ENCODE measurements around the gene MYO15B. TPM values are rescaled to one million over a fixed set of nuclear protein-coding genes. Genes with fewer than 3 reads are reported as not detected.
A peak's percentile ranks its signal among the peaks of the same experiment; 100 is the strongest.

Gene MYO15B
- total RNA-seq, 2 donors from 2014 or later = 210 to 462 TPM

DNA sequence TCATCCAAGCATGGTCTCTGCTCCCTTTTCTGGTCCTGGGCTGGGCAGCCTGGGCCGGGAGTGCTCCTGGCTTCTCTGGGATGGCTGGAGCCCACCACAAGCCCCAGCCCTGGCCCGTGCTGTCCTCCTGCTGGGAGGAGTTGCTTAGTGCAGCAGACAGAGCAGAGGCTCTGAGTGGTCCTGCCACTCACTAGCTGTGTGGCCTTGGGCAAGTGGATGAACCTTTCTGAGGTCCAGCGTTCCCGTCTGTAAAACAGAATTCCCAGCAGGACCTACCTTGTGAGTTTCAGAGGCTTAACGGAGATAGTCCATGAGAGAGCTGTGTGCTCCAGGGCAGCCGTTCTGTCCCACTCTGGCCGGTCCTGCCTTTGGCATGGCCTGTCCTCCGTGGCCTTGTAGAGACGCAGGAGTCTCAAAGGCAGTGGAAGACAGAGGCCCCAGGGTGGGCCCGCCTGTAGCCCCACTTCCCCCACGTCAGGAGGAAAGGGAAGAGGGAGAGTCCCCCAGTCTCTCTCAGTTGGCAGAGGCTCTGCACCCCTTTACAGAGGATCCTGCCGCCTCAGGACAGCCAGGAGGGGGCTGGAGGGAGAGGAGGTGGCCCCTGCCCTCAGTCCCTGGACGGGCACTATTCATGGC, 7.8 kb downstream of the MYO15B start:
- intact Hi-C loops (cut with DNase I) = no loop called here
- Histone ChIP-seq H3K4me3 (no peak overlapping the region), H3K27me3 (no peaks in the 10 kb centered on the region), H3K36me3 (no peaks in the 10 kb centered on the region), H3K9me3 (no peaks in the 10 kb centered on the region), H3K27ac (no peak overlapping the region), H3K9ac (ENCODE audit: low read depth in 2 of 2, low read length in 2 of 2) (no peak overlapping the region), H3K4me1 (no peaks in the 10 kb centered on the region)
- DNase-seq = no peak
- TF ChIP-seq, protein P1, sequence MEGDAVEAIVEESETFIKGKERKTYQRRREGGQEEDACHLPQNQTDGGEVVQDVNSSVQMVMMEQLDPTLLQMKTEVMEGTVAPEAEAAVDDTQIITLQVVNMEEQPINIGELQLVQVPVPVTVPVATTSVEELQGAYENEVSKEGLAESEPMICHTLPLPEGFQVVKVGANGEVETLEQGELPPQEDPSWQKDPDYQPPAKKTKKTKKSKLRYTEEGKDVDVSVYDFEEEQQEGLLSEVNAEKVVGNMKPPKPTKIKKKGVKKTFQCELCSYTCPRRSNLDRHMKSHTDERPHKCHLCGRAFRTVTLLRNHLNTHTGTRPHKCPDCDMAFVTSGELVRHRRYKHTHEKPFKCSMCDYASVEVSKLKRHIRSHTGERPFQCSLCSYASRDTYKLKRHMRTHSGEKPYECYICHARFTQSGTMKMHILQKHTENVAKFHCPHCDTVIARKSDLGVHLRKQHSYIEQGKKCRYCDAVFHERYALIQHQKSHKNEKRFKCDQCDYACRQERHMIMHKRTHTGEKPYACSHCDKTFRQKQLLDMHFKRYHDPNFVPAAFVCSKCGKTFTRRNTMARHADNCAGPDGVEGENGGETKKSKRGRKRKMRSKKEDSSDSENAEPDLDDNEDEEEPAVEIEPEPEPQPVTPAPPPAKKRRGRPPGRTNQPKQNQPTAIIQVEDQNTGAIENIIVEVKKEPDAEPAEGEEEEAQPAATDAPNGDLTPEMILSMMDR (IDR thresholded peaks at IDR 0.05) = no peak

DNA sequence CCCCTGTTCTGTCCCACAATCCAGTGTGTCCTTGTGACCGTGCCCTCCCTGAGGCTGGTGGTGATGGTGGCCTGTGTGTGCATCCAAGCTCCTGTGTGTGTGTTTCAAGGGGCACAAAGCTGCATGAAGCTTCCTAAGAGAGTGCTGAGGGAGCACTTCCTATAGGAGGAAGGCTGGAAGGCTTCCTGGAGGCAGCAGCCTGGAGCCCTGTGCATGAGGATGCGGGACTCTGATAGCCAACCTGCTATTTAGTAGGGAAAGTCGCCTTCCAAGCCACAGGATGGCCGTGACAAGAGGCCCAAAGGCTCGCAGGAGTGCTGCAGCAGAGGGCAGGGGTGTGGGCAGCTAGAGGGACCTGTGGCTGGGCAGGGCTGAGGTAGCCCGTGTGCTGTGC, 8.3 kb downstream of the MYO15B start:
- no peaks in the 10 kb centered on the region for H3K36me3 ChIP-seq
- no peaks in the 10 kb centered on the region for H3K4me1 ChIP-seq
- intact Hi-C loops (cut with DNase I) = no loop called here
- no peak overlapping the region for H3K4me3 ChIP-seq
- DNase-seq = no peak
- no peak overlapping the region for H3K9ac ChIP-seq (ENCODE audit: low read depth in 2 of 2, low read length in 2 of 2)
- H3K27me3 ChIP-seq = no peaks in the 10 kb centered on the region
- no peaks in the 10 kb centered on the region for H3K9me3 ChIP-seq
- H3K27ac ChIP-seq = no peak overlapping the region
- TF ChIP-seq, protein P1 (IDR thresholded peaks at IDR 0.05) = no peak

DNA sequence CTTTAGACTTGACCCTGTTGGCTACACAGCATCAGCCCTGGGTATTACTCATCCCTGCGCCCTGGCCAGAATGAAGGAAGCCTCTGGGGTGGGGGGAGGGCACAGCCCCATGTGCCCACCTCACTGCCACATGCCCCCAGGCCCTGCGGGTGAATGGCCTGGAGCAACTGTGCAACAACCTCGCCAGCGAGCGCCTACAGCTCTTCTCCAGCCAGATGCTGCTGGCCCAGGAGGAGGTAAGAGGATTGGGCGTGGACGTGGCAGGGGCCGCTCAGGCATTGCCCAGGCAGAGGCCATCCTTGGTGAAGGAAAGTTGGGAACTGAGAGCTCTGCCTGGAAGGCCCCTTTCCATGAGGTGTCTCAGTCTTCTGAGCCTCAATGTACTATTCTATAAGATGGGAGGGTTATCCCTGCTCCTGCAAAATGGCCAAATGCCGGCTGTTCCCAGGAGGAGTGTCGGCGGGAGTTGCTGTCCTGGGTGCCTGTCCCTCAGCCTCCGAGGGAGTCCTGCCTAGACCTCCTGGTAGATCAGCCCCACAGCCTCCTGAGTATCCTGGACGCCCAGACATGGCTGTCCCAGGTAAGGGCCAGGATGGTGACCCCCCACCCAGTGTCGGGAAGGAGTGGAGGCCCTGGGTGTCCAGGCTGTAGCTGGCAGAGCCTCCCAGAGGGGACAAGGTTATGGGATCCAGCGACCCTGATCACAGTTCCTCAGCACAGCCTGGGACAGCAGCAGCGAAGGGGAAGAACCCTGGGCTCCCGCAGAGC, 8.9 kb downstream of the MYO15B start:
- intact Hi-C loops (cut with DNase I) = no loop called here
- TF ChIP-seq, protein P1 (IDR thresholded peaks at IDR 0.05) = no peak
- DNase-seq = no peak
- H3K4me1 ChIP-seq = no peaks in the 10 kb centered on the region
- no peak overlapping the region for H3K4me3 ChIP-seq
- H3K27ac ChIP-seq = no peak overlapping the region
- H3K27me3 ChIP-seq = no peaks in the 10 kb centered on the region
- H3K9ac ChIP-seq (ENCODE audit: low read depth in 2 of 2, low read length in 2 of 2) = no peak overlapping the region
- no peaks in the 10 kb centered on the region for H3K9me3 ChIP-seq
- H3K36me3 ChIP-seq = no peaks in the 10 kb centered on the region

DNA sequence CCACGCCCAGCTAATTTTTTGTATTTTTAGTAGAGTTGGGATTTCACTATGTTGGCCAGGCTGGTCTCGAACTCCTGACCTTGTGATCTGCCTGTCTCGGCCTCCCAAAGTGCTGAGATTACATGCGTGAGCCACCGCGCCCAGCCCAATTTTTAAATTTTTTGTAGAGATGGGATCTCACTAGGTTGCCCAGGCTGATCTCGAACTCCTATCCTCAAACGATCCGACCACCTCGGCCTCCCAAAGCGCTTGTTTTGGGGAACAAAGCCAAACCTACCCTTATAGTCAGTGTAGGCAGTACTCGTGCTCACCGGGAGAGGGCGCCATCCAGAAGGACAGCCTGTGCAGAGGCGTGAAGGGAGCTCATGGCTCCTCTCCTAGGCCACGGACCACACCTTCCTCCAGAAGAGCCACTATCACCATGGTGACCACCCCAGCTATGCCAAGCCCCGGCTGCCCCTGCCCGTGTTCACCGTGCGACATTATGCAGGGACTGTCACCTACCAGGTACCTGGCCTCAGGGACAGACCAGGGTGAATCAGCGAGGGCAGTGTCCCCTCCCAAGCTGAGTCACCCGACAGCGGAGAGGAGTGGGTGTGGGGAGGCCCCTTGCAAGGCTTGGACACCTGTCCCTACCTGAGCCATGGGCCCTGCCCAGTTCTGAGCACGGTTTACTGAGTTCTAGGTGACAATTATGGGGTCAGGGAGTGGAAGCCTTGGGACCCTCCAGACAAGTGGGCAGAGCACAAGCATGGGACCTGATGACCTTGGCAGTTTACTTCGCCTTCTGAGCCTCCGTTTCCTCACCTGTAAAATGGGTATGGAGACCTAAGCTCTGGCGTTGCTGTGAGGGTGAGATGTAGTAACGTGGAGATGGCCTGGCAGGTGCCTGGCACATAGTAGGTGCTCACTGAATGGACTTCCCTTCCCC, 13.7 kb downstream of the MYO15B start:
- Histone ChIP-seq H3K4me1 (peaks cover 3% of the 10 kb centered on the region), H3K36me3 (no peaks in the 10 kb centered on the region), H3K27me3 (no peaks in the 10 kb centered on the region), H3K27ac (no peak overlapping the region), H3K9me3 (no peaks in the 10 kb centered on the region), H3K9ac (ENCODE audit: low read depth in 2 of 2, low read length in 2 of 2) (no peak overlapping the region), H3K4me3 (no peak overlapping the region)
- intact Hi-C loops (cut with DNase I) = no loop called here
- peak; percentile 89 for DNase-seq
- TF ChIP-seq, protein P1 (IDR thresholded peaks at IDR 0.05) = peak; percentile 85

DNA sequence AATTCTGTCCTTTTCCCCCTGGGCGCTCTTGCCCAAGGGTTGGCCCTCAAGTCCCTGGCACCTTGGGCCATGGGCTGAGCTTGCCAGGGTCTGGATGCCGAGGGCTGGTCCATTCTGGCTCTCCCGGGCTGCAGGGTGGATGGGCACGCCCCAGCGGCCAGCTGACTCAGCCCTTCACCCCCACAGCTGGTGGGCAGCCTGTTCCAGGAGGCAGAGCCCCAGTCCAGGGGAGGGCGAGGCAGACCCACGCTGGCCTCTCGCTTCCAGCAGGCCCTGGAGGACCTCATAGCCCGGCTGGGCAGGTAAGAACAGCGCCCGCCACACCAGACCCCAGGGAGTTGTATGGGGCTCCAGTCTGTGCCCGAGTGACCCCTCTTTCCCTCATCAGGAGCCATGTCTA, 15.0 kb downstream of the MYO15B start:
- H3K27ac ChIP-seq = no peak overlapping the region
- intact Hi-C loops (cut with DNase I) = no loop called here

More for the DNA sequence above, 15.0 kb downstream of the MYO15B start:
- Histone ChIP-seq H3K9ac (ENCODE audit: low read depth in 2 of 2, low read length in 2 of 2) (no peak overlapping the region), H3K9me3 (no peaks in the 10 kb centered on the region), H3K27me3 (no peaks in the 10 kb centered on the region), H3K4me3 (no peak overlapping the region), H3K4me1 (peaks cover 3% of the 10 kb centered on the region), H3K36me3 (no peaks in the 10 kb centered on the region)
- TF ChIP-seq, protein P1 (IDR thresholded peaks at IDR 0.05) = no peak
- DNase-seq = no peak

All from colonic mucosa (tissue), 4 donors.